HG03039 (cell line): ENCODE results near the gene RBM17.
"Not testable (repeated sequence)": the region's sequence is repeated elsewhere in the genome, so short reads cannot be mapped to it uniquely, and the experiment has no call there.

Experiments
- ATAC-seq: cut with Tn5 transposase; IDR thresholded peaks from one replicate; pipeline ENCODE4 v1.9.1; 2021; ENCODE audit warnings: mild to moderate bottlenecking, moderate library complexity; ENCODE audit not compliant: unreplicated experiment

Gene RBM17, protein sequence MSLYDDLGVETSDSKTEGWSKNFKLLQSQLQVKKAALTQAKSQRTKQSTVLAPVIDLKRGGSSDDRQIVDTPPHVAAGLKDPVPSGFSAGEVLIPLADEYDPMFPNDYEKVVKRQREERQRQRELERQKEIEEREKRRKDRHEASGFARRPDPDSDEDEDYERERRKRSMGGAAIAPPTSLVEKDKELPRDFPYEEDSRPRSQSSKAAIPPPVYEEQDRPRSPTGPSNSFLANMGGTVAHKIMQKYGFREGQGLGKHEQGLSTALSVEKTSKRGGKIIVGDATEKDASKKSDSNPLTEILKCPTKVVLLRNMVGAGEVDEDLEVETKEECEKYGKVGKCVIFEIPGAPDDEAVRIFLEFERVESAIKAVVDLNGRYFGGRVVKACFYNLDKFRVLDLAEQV

DNA sequence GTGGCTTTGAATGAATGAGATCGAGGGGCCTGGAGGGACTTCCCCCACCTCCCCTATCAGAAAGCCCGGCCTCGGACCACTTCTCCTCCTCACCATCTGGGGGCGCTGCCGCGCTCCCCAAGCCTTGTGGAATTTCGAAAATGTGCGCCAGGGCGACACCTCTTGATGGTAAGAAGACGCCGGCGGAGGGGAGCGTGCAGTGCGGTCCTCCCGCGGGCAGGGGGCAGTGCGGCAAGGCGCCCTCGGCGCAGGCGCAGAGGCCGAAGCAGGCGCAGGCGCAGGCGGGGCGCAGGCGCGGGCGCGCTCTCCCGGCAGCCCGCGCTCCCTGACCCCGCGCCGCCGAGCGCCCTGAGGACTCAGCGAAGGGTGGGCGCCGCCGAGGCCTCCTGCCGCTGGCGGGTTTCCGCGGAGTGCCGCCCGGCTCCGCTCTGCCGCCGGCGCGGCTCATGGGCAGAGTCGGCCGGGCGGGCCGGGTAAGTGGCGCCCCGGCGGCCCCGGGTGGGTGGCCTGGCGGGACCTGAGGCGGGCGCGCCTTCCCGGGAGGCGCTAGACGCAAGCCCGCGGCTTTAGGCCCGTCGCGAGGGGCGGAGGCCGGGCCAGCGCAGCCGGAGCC, at the start of gene RBM17:
Gene RBM17, plus strand, starts transcription at position 314 of the 613 bp plus-strand sequence. CDS start 8,032 bp downstream, outside the sequence.
- peak; percentile 82 for ATAC-seq

DNA sequence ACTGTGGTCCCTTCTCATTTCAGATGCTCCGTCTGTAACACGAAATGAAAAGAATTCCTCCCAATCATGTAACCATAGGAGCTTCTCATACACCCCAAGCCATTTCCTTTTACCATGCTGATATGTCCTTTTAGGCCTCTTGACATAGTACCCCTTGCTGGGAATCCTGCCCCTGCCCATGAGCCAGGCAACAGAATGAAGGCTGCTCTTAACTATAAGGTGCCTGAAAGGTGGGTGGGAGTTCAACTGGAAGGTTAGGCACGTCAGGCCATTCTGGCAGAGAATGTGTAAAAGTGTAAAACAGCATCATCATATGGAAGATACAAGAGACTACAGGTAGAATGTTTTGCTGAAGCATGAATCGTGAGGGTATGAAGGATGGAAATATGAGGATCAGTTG, 49.1 kb upstream of the RBM17 start:
- ATAC-seq, result no peak

DNA sequence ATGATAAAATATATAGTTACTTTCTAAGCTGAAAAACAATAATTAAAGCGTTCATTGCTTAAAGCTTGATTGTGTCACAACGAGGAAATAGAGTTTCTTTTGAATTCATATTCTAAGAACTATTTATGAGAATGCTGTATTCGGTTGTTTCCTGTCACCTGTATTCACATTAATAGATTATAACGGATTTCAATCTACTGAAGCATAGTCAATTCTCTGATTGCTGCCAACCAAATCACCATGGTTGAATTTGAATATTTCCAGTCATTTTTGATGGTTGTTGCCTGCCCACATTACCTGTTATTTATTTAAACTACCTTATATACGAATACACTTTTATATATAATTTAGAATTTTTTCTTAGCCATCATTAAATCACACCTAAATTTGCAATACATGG, 48.6 kb upstream of the RBM17 start:
- no peak for ATAC-seq

DNA sequence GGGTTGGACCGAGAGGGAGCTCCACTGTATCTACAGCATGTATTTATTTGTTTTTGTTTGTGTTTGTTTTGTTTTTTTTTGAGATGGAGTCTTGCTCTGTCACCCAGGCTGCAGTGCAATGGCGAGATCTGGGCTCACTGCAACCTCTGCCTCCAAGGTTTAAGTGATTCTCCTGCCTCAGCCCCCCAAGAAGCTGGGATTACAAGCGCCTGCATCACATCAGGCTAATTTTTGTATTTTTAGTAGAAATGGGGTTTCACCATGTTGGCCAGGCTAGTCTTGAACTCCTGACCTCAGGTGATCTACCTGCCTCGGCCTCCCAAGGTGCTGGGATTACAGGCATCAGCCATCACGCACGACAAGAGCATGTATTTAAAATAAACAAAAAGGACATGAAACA, 45.5 kb upstream of the RBM17 start:
- ATAC-seq, result not testable (repeated sequence)

DNA sequence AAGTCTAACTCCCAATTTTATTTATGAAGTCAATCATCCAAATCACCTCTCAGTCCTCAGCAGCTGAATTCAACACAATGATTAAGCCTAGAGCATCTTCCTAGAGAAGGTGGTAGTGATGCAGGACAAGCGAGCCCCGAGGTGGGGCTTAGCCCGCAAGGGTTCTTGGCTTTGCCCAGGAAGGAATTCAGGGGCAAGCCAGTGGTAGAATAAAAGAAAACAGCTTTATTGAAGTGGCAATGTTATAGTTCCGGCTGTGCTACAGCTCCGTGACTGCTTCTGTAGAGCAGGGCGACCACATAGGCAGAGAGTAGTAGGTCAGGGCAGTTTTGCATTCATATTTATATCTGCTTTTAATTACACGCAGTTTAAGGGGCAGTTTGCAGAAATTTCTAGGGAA, 44.8 kb upstream of the RBM17 start:
- ATAC-seq, result no peak

DNA sequence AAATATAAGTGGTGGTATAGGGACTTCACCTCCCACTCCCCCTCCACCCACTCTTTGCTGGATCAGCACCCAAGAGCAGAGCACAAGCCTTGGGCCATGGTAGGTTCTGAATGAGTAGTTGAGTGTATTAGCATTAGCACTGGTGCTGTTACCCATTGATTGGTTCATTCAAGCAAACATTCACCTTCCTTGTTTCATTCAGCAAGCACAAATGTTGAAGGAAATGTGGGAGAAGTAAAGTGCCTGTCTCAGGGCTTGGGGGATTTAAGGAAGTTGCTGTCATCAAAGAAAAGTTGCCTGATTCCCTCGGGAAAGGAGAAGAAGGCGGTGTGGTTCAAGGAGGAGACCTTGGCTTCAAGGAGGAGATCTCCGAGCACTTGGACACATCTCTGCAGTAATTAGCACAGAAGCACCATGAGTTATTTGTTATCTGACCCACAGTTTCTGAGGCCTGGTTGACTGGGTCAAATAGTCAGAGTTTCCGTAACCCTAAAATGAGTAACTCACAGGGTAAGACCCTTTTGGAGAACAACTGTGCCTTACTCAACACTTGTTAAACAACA, 44.0 kb upstream of the RBM17 start:
- no peak for ATAC-seq

DNA sequence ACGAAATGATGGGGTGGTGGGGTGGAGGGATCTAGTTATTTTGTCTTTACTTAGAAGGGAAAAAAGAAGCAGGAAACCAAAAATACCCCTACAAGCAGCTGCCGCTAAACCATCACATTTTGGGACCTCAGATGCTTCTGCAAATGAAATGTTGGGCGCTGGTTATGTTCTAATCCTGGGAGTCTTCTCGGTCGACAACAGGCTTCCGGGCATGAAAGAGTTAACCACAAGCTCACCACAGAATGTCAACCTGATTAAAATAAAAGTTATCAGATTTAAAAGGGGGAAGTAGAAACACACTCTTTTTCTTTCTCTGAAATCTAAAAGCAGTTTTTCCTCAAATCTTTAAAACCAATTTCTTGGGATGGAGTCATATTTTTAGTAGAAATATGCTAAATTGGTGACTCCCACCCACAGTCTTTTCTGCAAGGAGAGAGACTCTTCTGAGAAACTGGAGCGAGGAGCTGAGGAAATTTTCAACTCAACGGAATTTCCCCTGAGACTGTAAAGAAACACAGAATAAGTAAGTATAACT, 43.5 kb upstream of the RBM17 start:
- ATAC-seq, result no peak

DNA sequence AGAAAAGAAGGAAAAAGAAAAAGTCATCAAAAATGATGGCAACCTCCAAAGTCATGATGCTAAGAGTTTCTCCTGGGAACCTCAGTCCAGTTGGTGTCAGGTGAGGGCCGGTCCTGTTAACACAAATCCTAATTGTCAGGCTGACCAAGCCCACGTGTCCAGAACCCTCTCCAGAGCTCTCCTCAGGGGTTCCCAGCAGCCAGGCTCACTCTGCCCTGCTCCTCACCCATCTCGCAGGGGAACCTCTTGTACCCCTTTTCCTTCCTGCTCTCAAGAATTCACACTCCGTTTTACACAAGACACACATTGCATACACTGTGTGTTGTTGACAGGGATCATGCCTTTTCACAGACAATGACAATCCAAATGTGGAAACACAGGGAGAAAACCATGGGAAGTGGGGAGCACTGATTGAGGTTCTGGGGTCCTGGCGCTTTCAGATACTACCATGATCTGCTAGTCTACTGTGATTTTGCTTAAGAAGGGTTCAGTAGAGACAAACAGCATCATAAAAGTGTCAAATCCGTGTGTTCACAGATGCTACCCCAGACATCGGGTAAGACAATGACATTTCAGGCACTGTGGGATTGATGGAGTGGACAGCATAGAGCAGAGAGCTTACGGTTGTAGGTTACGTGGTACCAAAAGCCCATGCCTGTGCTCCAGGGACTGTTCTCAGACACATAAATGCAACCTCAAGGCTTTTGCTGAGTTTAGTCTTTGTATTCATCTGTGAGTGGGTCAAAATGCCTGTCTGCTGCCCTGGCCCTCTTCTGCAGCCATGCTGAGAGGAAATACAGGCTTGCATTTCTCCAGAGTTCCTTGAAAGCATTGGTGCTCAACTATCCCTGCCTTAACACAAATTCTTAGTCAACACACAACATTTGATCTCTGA, 42.7 kb upstream of the RBM17 start:
- ATAC-seq, result no peak

DNA sequence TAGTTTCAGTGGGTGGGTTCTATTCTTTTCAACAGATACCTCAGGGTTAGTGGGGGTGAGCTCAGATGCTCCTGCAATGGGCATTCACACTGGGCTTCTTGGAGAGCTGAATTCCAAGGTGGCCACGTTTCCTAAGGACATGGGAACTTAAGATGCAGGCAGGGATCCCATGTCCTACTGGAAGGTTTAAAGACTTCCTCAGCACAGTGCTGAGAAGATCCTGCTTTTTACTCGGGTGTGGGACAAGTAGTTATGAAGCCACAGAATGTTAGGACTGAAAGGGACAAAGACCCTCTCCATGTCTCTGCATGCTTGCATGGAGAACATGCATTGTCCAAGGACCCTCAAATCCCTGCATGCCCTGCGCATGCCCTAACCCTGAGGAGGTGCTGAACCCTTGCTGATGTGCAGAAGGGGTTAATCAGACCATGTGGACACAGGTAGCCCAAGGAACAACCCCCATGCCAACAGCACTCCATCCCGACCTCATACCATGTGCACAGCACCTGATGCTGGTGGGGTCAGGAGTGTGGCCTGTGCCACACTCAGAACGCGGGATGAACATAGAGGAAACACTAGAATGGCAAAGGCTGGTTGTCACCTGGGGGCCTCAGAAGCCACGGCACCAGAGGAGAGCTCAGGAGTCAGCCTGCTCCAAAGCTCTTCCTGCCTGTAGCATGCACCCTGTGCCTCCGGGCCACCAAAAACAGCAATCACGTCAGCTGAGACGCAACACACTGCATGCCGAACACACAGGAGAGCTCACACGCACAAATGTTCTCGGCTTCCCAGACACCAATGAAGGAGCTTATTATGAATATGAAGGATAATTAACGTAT, 41.8 kb upstream of the RBM17 start:
- no peak for ATAC-seq

DNA sequence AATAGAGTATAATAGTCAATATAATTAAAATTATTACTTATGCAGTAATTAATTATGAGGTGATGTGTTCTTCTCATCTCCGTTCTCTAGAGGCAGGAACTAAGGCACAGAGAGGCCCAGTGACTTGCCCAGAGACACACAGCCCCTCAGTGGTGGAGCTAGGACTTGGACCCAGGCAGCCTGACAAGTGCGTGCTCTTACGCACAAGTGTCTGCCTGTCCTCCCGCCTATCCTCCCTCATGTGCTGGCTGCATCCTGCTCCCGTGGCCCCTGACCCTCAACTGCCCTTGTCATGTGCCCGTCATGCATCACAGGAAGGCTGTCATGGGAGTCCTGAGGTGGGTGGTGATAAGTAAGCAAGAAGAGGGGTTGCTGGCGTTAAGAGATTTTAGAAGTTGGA, 41.0 kb upstream of the RBM17 start:
- ATAC-seq, result no peak

DNA sequence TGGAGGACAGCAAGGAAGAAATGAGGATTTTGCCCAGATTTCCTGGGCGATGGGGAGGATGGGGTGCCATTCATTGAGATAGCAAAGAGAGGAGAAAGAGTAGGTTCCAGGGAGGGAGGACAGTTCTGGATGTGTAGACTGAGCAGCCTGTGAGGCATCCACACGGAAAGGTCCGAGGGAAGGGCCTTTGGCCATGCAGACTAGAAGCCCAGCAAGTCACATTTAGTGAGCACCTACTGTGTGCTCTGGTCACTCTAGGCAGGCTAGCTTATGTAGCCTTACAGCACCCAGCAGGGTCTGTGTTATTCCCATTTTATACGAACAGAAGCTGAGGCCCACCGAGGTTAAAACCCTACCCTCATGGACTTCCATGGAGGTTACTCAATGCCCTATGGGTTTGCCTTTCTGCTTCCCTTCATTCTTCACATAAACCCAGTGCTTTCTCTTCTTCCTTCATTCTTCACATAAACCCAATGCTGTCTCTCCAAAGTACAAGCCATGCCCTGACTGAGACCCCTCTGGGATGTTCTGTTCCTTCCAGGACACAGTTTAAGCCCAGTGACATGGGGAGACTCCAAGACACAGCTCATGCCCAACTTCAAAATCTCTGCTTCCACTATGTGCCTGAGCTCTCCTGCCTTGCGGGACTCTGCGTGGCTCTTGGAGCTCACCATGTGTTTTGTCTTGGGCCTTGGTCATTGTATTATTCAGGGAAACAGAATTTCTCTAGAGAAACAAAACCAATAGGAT, 40.4 kb upstream of the RBM17 start:
- no peak for ATAC-seq

DNA sequence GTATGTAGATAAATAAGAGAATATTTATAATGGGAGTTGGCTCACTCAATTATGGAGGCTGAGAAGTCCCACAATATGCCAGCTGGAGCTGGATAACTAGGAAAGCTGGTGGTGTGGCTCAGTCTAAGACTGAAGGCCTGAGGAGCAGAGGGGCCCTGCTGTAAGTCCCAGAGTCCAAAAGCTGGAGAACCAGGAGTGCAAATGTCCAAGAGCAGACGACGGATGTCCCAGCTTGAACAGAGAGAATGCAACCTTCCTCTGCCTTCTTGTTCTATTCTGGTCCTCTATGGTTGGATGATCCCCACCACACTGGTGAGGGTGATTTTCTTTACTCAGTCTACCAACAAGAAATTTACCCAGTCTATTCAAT, 39.8 kb upstream of the RBM17 start:
- ATAC-seq, result no peak

DNA sequence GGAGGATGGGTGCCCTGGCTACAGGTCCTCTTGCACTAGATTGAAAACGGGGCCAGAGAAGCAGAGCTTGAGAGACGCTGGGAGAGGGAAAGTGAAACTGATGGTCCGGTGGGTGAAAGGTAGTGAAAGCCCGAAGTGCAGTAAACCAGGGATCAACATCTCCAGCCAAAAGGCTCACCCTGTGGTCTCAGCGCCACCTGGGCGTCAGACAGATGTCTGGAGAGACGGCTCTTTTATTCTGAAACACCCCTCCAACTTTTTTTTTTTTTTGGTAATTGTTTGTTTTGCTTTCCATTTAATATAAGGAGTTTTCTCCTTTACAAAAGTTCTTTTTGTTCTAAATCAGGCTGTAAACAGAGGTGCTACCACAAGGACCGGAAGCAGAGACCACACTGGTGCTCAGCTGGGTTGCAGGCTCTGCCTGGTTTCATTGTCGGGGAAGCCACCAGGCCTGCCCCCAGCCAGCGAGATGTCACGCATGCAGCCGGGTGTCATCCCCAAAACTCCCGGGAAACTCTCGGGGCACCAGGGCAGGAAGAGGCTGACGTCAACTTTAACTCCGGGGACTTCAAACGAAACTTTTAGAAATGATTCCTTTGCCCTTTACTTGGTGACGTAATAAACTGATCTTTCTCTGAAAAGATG, 37.9 kb upstream of the RBM17 start:
- ATAC-seq, result peak; percentile 53

DNA sequence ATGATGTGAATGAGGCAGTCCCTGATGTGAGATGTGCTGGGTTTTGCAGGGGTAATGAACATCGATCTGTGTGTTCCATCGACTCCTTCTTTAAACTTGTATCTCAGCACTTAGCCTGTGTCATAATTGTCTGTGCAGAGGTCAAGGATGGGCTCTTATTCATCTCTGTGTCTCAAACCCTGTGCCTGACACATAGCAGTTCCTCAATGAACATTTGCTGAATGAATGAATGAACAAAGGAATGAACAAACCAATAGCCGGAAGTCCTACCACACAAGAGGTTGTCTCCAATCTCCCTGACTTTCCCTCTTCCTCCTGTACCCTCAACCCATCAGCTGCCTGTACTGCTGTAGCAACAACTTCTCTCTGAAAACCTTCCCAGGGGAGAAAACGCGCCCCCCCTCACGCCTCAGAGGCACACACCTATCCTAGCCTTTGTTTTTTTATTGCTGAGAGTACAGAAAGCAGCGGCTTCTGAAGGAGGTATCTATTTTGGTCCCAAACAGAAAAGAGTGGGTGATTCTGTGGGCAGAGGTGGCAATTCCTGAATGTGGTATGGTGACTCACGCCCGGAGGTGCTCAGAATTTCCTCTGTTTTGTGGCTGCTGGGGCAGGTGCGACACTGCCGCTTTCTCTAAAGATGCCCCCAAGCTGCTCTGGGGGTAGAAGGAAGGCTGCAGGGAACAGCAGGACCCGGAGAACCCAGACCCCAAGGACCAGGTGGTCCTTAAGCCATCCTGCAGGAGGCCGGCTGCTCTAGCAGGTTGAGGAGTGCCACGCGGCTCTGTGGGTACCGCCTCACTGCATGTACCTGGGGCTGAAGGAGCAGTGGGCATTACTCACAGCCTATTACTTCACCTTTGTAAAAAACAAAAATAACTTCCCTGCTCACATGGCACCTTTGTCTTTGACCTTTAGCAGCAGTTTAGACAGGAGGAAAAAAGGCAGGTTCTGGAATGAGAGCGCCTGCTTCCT, 36.3 kb upstream of the RBM17 start:
- no peak for ATAC-seq

DNA sequence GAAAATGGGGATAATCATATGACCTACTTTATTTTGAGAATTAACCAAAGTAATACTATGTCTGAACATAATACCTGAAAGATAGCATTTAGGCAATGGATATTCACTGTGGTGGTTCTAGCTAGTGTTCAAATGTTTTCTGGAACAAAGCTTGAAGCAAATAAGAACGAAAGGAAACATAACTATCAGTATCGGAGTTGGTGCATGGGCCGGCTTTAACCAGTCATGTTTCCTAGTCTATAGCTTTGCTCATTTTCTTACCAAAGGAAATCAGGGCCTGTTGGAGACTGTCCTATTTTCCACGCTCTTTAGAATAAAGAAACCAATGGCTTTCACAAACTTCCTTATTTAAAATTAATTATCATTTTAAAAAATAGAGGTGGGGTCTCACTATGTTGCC, 35.5 kb upstream of the RBM17 start:
- no peak for ATAC-seq

DNA sequence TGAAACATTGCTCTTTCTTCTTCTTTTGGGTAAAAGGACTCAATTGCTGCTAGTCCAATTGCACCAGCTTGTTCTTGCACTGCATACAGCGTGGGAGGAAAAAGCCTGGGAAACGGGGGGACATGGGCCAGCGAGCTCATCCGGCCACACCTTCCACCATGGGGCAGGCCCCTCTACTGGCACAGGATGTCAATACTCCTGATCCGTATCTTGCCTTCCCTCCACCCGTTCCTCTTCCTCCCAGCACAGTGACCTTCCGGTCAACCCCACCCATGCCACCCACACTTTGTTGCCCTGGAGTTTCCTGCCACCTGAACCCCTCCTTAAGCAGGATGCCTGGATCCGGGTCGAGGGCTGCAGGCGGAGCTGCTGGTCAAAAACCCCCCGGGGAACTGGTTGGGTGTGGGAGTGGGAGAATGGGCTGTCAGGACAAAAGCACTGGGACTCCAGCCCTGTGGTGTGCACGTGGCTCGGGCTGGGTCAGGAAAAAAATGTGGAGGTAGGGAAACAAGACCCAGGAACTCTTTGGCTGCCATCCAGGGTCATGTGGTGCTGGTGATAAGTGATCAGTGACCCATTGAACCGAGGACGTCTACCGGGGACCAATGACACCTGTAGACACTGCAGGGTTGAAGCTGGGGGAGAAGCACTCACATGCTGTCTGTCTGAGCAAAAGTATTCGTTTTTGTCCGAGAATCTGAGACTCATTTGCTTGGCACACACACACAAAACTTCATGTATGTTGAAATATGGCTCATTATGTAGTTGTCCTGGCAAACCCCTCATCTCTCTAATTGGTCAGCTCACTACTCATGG, 34.8 kb upstream of the RBM17 start:
- no peak for ATAC-seq

DNA sequence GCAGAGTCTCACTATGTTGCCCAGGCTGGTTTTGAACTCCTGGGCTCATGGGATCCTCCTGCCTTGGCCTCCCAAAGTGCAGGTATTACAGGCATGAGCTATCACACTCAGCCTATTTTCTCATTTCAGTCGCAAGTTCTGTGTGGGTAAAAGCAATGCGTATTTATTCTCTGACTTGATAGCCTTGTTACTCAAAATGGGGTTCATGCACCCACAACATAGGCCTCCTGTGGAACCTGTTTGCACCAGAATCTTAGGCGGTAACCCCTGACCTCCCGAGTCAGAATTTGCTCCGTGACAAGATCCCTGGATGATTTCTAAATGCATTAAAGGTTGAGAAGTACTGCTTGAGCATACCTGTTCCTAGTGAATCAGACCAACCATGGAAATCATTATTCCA, 34.0 kb upstream of the RBM17 start:
- no peak for ATAC-seq
